WTC11 (cell line): ENCODE results near the gene GALNT7.

Experiments used
- ATF2 ChIP-seq: sonication (generic); formaldehyde crosslinking; IDR thresholded peaks from 2 replicates; pipeline ENCODE4 v1.8.1; 2022; ENCODE audit warnings: low read depth, missing genetic modification reagents, borderline replicate concordance
- ATF3 ChIP-seq: sonication (generic); formaldehyde crosslinking; conservative IDR thresholded peaks from 2 replicates; pipeline ENCODE4 v1.8.1; 2022; ENCODE audit warnings: mild to moderate bottlenecking, missing genetic modification reagents
- ATF6 ChIP-seq: sonication (generic); formaldehyde crosslinking; IDR thresholded peaks from 2 replicates; pipeline ENCODE4 v1.8.1; 2023; ENCODE audit warnings: mild to moderate bottlenecking, missing genetic modification reagents
- CREB1 ChIP-seq: sonication (generic); formaldehyde crosslinking; IDR thresholded peaks from 2 replicates; pipeline ENCODE4 v1.8.0; 2023; ENCODE audit warnings: mild to moderate bottlenecking, missing genetic modification reagents
- CREM ChIP-seq: sonication (generic); formaldehyde crosslinking; IDR thresholded peaks from 2 replicates; pipeline ENCODE4 v1.8.1; 2022; ENCODE audit warnings: mild to moderate bottlenecking, missing genetic modification reagents, moderate library complexity
- CTCF ChIP-seq: fragments of 200-600 bp; IDR thresholded peaks from 2 replicates; pipeline ENCODE4 v1.8.0; 2022; ENCODE audit warnings: antibody characterized with exemption
- FOXP4 ChIP-seq: sonication (generic); formaldehyde crosslinking; IDR thresholded peaks from 2 replicates; pipeline ENCODE4 v1.8.0; 2022; ENCODE audit warnings: mild to moderate bottlenecking, missing genetic modification reagents
- JUN ChIP-seq: sonication (generic); formaldehyde crosslinking; IDR thresholded peaks from 2 replicates; pipeline ENCODE4 v1.8.0; 2023; ENCODE audit warnings: mild to moderate bottlenecking, missing genetic modification reagents
- MAX ChIP-seq: sonication (generic); formaldehyde crosslinking; IDR thresholded peaks from 2 replicates; pipeline ENCODE4 v1.8.0; 2022; ENCODE audit warnings: mild to moderate bottlenecking, missing genetic modification reagents
- RORB ChIP-seq: fragments of 250-450 bp; sonication (Bioruptor Pico); IDR thresholded peaks from 2 replicates; pipeline ENCODE4 v1.9.0; 2021; ENCODE audit warnings: mild to moderate bottlenecking
- SMAD3 ChIP-seq: sonication (generic); formaldehyde crosslinking; IDR thresholded peaks from 2 replicates; pipeline ENCODE4 v1.8.0; 2022; ENCODE audit warnings: missing genetic modification reagents, mild to moderate bottlenecking, borderline replicate concordance
- TP53 ChIP-seq: sonication (generic); formaldehyde crosslinking; IDR thresholded peaks from 2 replicates; pipeline ENCODE4 v1.8.1; 2023; ENCODE audit warnings: mild to moderate bottlenecking, missing genetic modification reagents
- ZNF121 ChIP-seq: sonication (generic); formaldehyde crosslinking; IDR thresholded peaks from 2 replicates; pipeline ENCODE4 v1.8.0; 2023; ENCODE audit warnings: missing genetic modification reagents
- ZNF423 ChIP-seq: fragments of 250-450 bp; sonication (Bioruptor Pico); IDR thresholded peaks from 2 replicates; pipeline ENCODE4 v2.1.2; 2022; ENCODE audit warnings: mild to moderate bottlenecking, moderate library complexity

GRCh38 chr4:173246719-173247118 is 78.1 kb downstream of the GALNT7 start:
- TF ChIP-seq CTCF (no peak), ATF6 (CRISPR knock-in tag) (no peak), ZNF423 (no peak), MAX (CRISPR knock-in tag) (no peak), ATF2 (no peak), ATF3 (CRISPR knock-in tag) (no peak), ZNF121 (CRISPR knock-in tag) (no peak), FOXP4 (CRISPR knock-in tag) (no peak), CREB1 (CRISPR knock-in tag) (no peak), RORB (CRISPR knock-in tag) (no peak), CREM (CRISPR knock-in tag) (no peak), JUN (CRISPR knock-in tag) (no peak), SMAD3 (CRISPR knock-in tag) (no peak), TP53 (CRISPR knock-in tag) (no peak)
